H1 (cell line): ENCODE measurements around the gene UBQLN4. TPM values are rescaled to one million over a fixed set of nuclear protein-coding genes. Genes with fewer than 3 reads are reported as not detected.

Source experiments
- CTCF ChIA-PET: fragments of 300-600 bp; sonication (Branson Sonifier 250); formaldehyde crosslinking; loops from one replicate; lab custom pipeline; 2021; ENCODE audit not compliant: partially characterized antibody; lab: Charles Lee
- POLR2A ChIA-PET: fragments of 300-600 bp; sonication (Branson Sonifier 250); formaldehyde crosslinking; loops from one replicate; lab custom pipeline; 2021; ENCODE audit warnings: inconsistent platforms; ENCODE audit not compliant: partially characterized antibody; lab: Charles Lee
- DNase-seq, 2 experiments: peaks; one replicate each; pipeline versions ENCODE4 v3.0.0 to v3.0.0-alpha.2; 2010 to 2022; ENCODE audit warnings: low spot score in 2 of 2, low read depth in 1 of 2, mixed read lengths in 1 of 2
- FAIRE-seq: peaks from 2 replicates; lab custom pipeline; 2011; peaks lifted over from hg19 to GRCh38; lab: Jason Lieb, UNC
- H2AFZ ChIP-seq: 2 replicates; pipeline ENCODE4 v1.8.1; 2012; ENCODE audit warnings: low read length, inconsistent platforms
- H2AK5ac ChIP-seq: 2 replicates; pipeline ENCODE4 v1.6.1; 2013; ENCODE audit warnings: low read depth, low read length
- H2BK120ac ChIP-seq: replicated peaks from 2 replicates; pipeline ENCODE3; 2013; ENCODE audit warnings: low read depth, low read length, inconsistent platforms
- H2BK12ac ChIP-seq: 2 replicates; pipeline ENCODE4 v1.6.1; 2013; ENCODE audit warnings: low read depth, low read length
- H2BK15ac ChIP-seq: 2 replicates; pipeline ENCODE4 v1.6.1; 2013; ENCODE audit warnings: low read length
- H2BK20ac ChIP-seq: 2 replicates; pipeline ENCODE4 v1.6.1; 2013; ENCODE audit warnings: low read length
- H2BK5ac ChIP-seq: 2 replicates; pipeline ENCODE4 v1.6.1; 2013; ENCODE audit warnings: low read depth, low read length
- H3K14ac ChIP-seq: 2 replicates; pipeline ENCODE4 v1.6.1; 2013; ENCODE audit warnings: inconsistent platforms; ENCODE audit not compliant: insufficient read length
- H3K18ac ChIP-seq: 2 replicates; pipeline ENCODE4 v1.6.1; 2013; ENCODE audit warnings: low read length; ENCODE audit errors: extremely low read depth
- H3K23ac ChIP-seq: 2 replicates; pipeline ENCODE4 v1.6.1; 2013; ENCODE audit warnings: inconsistent platforms; ENCODE audit not compliant: insufficient read length
- H3K23me2 ChIP-seq: 2 replicates; pipeline ENCODE4 v1.6.1; 2013; ENCODE audit warnings: low read depth, low read length
- H3K27ac ChIP-seq: 2 replicates; pipeline ENCODE4 v1.6.1; 2011; ENCODE audit warnings: low read depth, low read length, inconsistent platforms
- H3K27me3 ChIP-seq, 4 experiments: replicated peaks in 1 of 4; 1 replicate in 1 of 4; 2 replicates in 3 of 4; pipeline versions ENCODE4 v1.6.1 to v1.8.1; 2011 to 2013; ENCODE audit warnings: low read length in 3 of 4, mild to moderate bottlenecking in 3 of 4, inconsistent platforms in 2 of 4, mixed read lengths in 2 of 4, moderate library complexity in 1 of 4; ENCODE audit not compliant: control insufficient read depth in 3 of 4, insufficient read depth in 3 of 4; ENCODE audit errors: extremely low read depth in 1 of 4
- H3K36me3 ChIP-seq, 4 experiments: 2 replicates each; pipeline versions ENCODE4 v1.6.1 to v1.8.1; 2011 to 2013; ENCODE audit warnings: mild to moderate bottlenecking in 4 of 4, low read length in 3 of 4, moderate library complexity in 2 of 4, control low read depth in 1 of 4, inconsistent platforms in 1 of 4; ENCODE audit not compliant: insufficient read depth in 4 of 4, control insufficient read depth in 2 of 4
- H3K4ac ChIP-seq: replicated peaks from 2 replicates; pipeline ENCODE3; 2013; ENCODE audit warnings: low read length, low read depth, mixed read lengths, inconsistent platforms; ENCODE audit not compliant: insufficient read length
- H3K4me1 ChIP-seq, 4 experiments: replicated peaks in 1 of 4; 1 replicate in 1 of 4; 2 replicates in 3 of 4; pipeline versions ENCODE4 v1.6.1 to v1.8.1; 2011 to 2013; ENCODE audit warnings: low read length in 3 of 4, inconsistent platforms in 2 of 4, mixed read lengths in 1 of 4; ENCODE audit not compliant: insufficient read depth in 4 of 4, control insufficient read depth in 3 of 4
- H3K4me2 ChIP-seq, 2 experiments: 2 replicates each; pipeline versions ENCODE4 v1.6.1 to v1.8.1; 2011 to 2013; ENCODE audit warnings: low read depth in 2 of 2, low read length in 2 of 2, control low read depth in 1 of 2, inconsistent platforms in 1 of 2, mild to moderate bottlenecking in 1 of 2; ENCODE audit not compliant: insufficient read depth in 1 of 2
- H3K4me3 ChIP-seq, 4 experiments: fragments of 200-600, 300-600 bp in 1 of 4; sonication (generic), shearing (Covaris generic), sonication (Bioruptor Twin) in 1 of 4; 2 replicates each; pipeline versions ENCODE4 v1.5.1 to v1.8.1; 2011 to 2016; ENCODE audit warnings: low read length in 4 of 4, low read depth in 3 of 4, control low read depth in 2 of 4, inconsistent platforms in 2 of 4, mild to moderate bottlenecking in 2 of 4, mixed read lengths in 1 of 4, moderate library complexity in 1 of 4; ENCODE audit not compliant: insufficient read depth in 2 of 4; ENCODE audit errors: extremely low read depth in 1 of 4
- H3K56ac ChIP-seq: replicated peaks from 2 replicates; pipeline ENCODE3; 2013; ENCODE audit warnings: low read depth, mild to moderate bottlenecking, mixed read lengths, low read length, inconsistent platforms; ENCODE audit not compliant: insufficient read length
- H3K79me1 ChIP-seq: 2 replicates; pipeline ENCODE4 v1.6.1; 2013; ENCODE audit warnings: low read depth, low read length, control low read depth
- H3K79me2 ChIP-seq, 2 experiments: 2 replicates each; pipeline versions ENCODE4 v1.6.1 to v1.8.1; 2012 to 2013; ENCODE audit warnings: low read length in 2 of 2, mild to moderate bottlenecking in 2 of 2, inconsistent platforms in 1 of 2; ENCODE audit not compliant: insufficient read depth in 2 of 2, control insufficient read depth in 1 of 2
- H3K9ac ChIP-seq, 4 experiments: replicated peaks in 1 of 4; 1 replicate in 1 of 4; 2 replicates in 3 of 4; pipeline versions ENCODE4 v1.6.1 to v1.8.1; 2011 to 2013; ENCODE audit warnings: low read depth in 3 of 4, low read length in 3 of 4, control low read depth in 2 of 4, mild to moderate bottlenecking in 2 of 4, moderate library complexity in 2 of 4, inconsistent platforms in 1 of 4; ENCODE audit errors: extremely low read depth in 1 of 4
- H3K9me3 ChIP-seq, 2 experiments: 2 replicates each; pipeline versions ENCODE4 v1.6.1 to v1.8.1; 2012 to 2013; ENCODE audit warnings: mild to moderate bottlenecking in 2 of 2, moderate library complexity in 2 of 2, control low read depth in 1 of 2, inconsistent platforms in 1 of 2, low read depth in 1 of 2, low read length in 1 of 2, mixed read lengths in 1 of 2; ENCODE audit not compliant: insufficient read depth in 2 of 2
- H4K20me1 ChIP-seq, 2 experiments: replicated peaks in 1 of 2; 2 replicates each; pipeline versions ENCODE3 to v1.8.1; 2011 to 2013; ENCODE audit warnings: inconsistent platforms in 2 of 2, low read length in 2 of 2, mild to moderate bottlenecking in 1 of 2; ENCODE audit not compliant: insufficient read depth in 2 of 2, control insufficient read depth in 1 of 2
- H4K5ac ChIP-seq: 2 replicates; pipeline ENCODE4 v1.6.1; 2013; ENCODE audit warnings: low read length, low read depth, mixed read lengths, inconsistent platforms; ENCODE audit not compliant: insufficient read length
- H4K8ac ChIP-seq: 2 replicates; pipeline ENCODE4 v1.8.0; 2013; ENCODE audit warnings: mild to moderate bottlenecking, moderate library complexity, low read length, inconsistent platforms; ENCODE audit not compliant: insufficient read depth; ENCODE audit errors: extremely low read depth
- H4K91ac ChIP-seq: replicated peaks from 2 replicates; pipeline ENCODE3; 2013; ENCODE audit warnings: low read length, mixed read lengths, inconsistent platforms; ENCODE audit not compliant: insufficient read length
- CHD1 ChIP-seq: IDR thresholded peaks from 2 replicates; pipeline ENCODE4 v1.6.1; 2012; ENCODE audit warnings: low read depth, low read length, improper control_type of control experiment
- CHD2 ChIP-seq: IDR thresholded peaks from 2 replicates; pipeline ENCODE4 v1.6.1; 2012; ENCODE audit warnings: low read length, improper control_type of control experiment
- KDM4A ChIP-seq: IDR thresholded peaks from one replicate; pipeline ENCODE4 v1.7.1; 2012; ENCODE audit warnings: low read depth, mild to moderate bottlenecking, moderate library complexity, low read length, inconsistent platforms; ENCODE audit not compliant: severe bottlenecking
- MAFK ChIP-seq: IDR thresholded peaks from 2 replicates; pipeline ENCODE4 v1.6.1; 2012; ENCODE audit warnings: low read depth, mild to moderate bottlenecking, improper control_type of control experiment, low read length
- SAP30 ChIP-seq: fragments of 300-600 bp; sonication (generic); IDR thresholded peaks from 2 replicates; pipeline ENCODE4 v1.7.1; 2012; ENCODE audit warnings: low read length, moderate library complexity, mild to moderate bottlenecking, inconsistent platforms; ENCODE audit not compliant: insufficient read depth, insufficient replicate concordance
- TCF12 ChIP-seq: IDR thresholded peaks from 2 replicates; pipeline ENCODE4 v1.6.1; 2011; ENCODE audit warnings: low read depth, mild to moderate bottlenecking, low read length
- YY1 ChIP-seq: IDR thresholded peaks from 2 replicates; pipeline ENCODE4 v1.6.1; 2011; ENCODE audit warnings: low read depth, mild to moderate bottlenecking, low read length
- WGBS, 2 experiments: shearing (Covaris generic) in 1 of 2; methylation state at CpG; one replicate each; pipeline versions ENCODE4 v1.1.6 to v1.1.7; 2013 to 2015; ENCODE audit warnings: low lambda C conversion rate in 2 of 2, mixed read lengths in 2 of 2, inconsistent platforms in 1 of 2, low coverage in 1 of 2, missing lambda C conversion rate in 1 of 2; ENCODE audit not compliant: insufficient replicate concordance in 2 of 2, insufficient coverage in 1 of 2, insufficient read length in 1 of 2; ENCODE audit errors: extremely low coverage in 1 of 2, missing lambda C conversion rate in 1 of 2; 5-methylcytosine and 5-hydroxymethylcytosine counted together
- polyA plus RNA-seq, 7 experiments: library from polyadenylated mRNA; depleted of rRNA in 3 of 7; stranded (reverse) in 5 of 7; unstranded in 2 of 7; fragments of >200 nt in 5 of 7; fragments of 200-250 nt in 2 of 7; gene quantifications; 1 replicate in 5 of 7; 2 replicates in 1 of 7; 4 replicates in 1 of 7; pipeline versions ENCODE4 v1.2.1 to v1.2.3, GENCODE V29; 2011 to 2013; ENCODE audit warnings: missing spikeins in 2 of 7, mixed read lengths in 2 of 7
- total RNA-seq: library from RNA; stranded (reverse); fragmentation: NEBNext Ultra II Directional; extraction: Animal tissue kit (Norgen Biotek cat#: 25700); gene quantifications from 2 replicates; pipeline ENCODE4 v1.2.1, GENCODE V29; 2021

The UBQLN4 gene
- total and polyA plus RNA-seq, 2 of the 8 experiments (the other 6 are each of a cell fraction or from before 2014, with no cell fraction given) = 37.7 to 52.0 TPM

DNA sequence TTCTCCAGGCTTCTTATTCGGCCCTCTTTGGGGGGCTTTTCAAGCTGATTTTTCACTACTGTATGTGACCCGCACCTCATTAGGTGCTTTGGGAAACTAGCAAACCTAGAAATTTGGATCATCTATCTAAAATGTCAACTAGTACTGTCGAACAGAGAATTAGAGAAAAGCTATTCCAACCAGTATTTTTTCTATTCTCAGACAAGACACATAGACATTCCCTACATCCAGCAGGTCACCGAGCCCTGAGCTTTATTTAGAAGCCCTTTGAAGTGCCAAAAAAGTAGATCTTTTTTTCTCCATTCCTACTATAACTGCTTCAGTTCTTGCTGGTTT is 32.5 kb downstream of the UBQLN4 start:
- Histone ChIP-seq H3K4me2 (peak overlapping the region; percentile 99), H3K79me1 (0 out of 2 replicates have a peak, but pooled peaks cover 5% of the 10 kb centered on the region), H3K56ac (no peak overlapping the region), H2AK5ac (no peak overlapping the region)
- TF ChIP-seq CHD1 (no peak), SAP30 (no peak), TCF12 (no peak), CHD2 (no peak), KDM4A (no peak), MAFK (no peak), YY1 (no peak)
- TF ChIP-seq, all 59 proteins: peak for 0
- Histone ChIP-seq H3K23me2 (peaks cover 5% of the 10 kb centered on the region; the same call in 1 of the 2 replicates), H2AFZ (0 out of 2 replicates have a peak overlapping the region, but pooled peaks have one; percentile 10), H2BK15ac (no peak overlapping the region), H2BK120ac (no peak overlapping the region), H3K4ac (no peak overlapping the region), H3K4me3 (peak overlapping the region; percentile 92 to 97 (median 94); a peak in 7 of 8 replicates), H4K8ac (no peak overlapping the region), H3K79me2 (peaks cover 5 to 15% of the 10 kb centered on the region in 2 experiments), H3K4me1 (peaks cover 0 to 3% (median 1%) of the 10 kb centered on the region in 4 experiments; a peak in 3 of 7 replicates), H4K5ac (no peak overlapping the region), H3K14ac (no peak overlapping the region), H3K9me3 (no peaks in the 10 kb centered on the region), H3K27ac (no peak overlapping the region), H2BK5ac (no peak overlapping the region), H3K27me3 (peaks cover 0 to 4% (median under 1%) of the 10 kb centered on the region in 4 experiments; a peak in 1 of 7 replicates), H2BK12ac (no peak overlapping the region), H3K36me3 (peaks cover 0 to 26% (median 13%) of the 10 kb centered on the region in 4 experiments; a peak in 5 of 8 replicates), H3K18ac (no peak overlapping the region), H3K9ac (no peak overlapping the region), H4K20me1 (peaks cover 0 to 2% of the 10 kb centered on the region in 2 experiments), H3K23ac (no peak overlapping the region), H4K91ac (no peak overlapping the region), H2BK20ac (no peak overlapping the region)
- ChIA-PET POLR2A (interaction anchor here (0.6 to 2.3 kb wide), 10 partner anchors 20 to 157 kb away, joined by 3 to 10 read pairs (median 3); partner anchors contain the start of genes ARHGEF2, MEX3A, RAB25 and UBQLN4), CTCF (interaction anchor here (0.9 to 8.9 kb wide), 10 partner anchors 10 to 109 kb away, joined by 3 to 77 read pairs (median 4); partner anchors contain the start of gene UBQLN4)
- 25% methylated on average over 4 of the region's 4 CpGs; no CpG with 5 or more reads in 1 of the 2 experiments for WGBS, 2 experiments
- DNase-seq (no peak), FAIRE-seq (no peak)
